Stimulated activated CD4-positive, alpha-beta T cell treated with anti-CD3 and anti-CD28 coated beads, Interleukin-15, amount 100 ng/mL, for 24 hours (primary cell): ENCODE data around the gene VPS4A.
"Not testable (repeated sequence)": the region's sequence is repeated elsewhere in the genome, so short reads cannot be mapped to it uniquely, and the experiment has no call there.

Experiments used
- DNase-seq: peaks from one replicate; pipeline ENCODE4 v3.0.0-alpha.2; 2020

Gene VPS4A

GRCh38 chr16:69328854-69329316, 17.7 kb downstream of the VPS4A start:
- no peak for DNase-seq

GRCh38 chr16:69329369-69330285, 18.5 kb downstream of the VPS4A start:
- peak; percentile 55 for DNase-seq

GRCh38 chr16:69330286-69331109, 19.3 kb downstream of the VPS4A start, which contains the start of gene PDF:
TSS of gene PDF (minus strand) at chr16:69330588. CDS start at chr16:69330570, 18 bp downstream.
- DNase-seq = peak; percentile 93

GRCh38 chr16:69334696-69335095, 23.5 kb downstream of the VPS4A start:
- no peak for DNase-seq

GRCh38 chr16:69338557-69339288, 27.6 kb downstream of the VPS4A start:
- no peak for DNase-seq

- DNase-seq = peak; percentile 94
Observed at GRCh38 chr16:69339289-69340094, 28.3 kb downstream of the VPS4A start, which contains the start of the genes COG8 and NIP7. TSS of gene COG8 (minus strand) at chr16:69339564. CDS start at chr16:69339552, 12 bp downstream. TSS of gene NIP7 (plus strand) at chr16:69339772. CDS start at chr16:69339830, 58 bp downstream.

- peak; percentile 62 for DNase-seq
Observed at GRCh38 chr16:69340095-69340644, 29.0 kb downstream of the VPS4A start.

GRCh38 chr16:69344171-69344570, 33.0 kb downstream of the VPS4A start:
- DNase-seq = no peak

GRCh38 chr16:69345923-69346322, 34.8 kb downstream of the VPS4A start:
- no peak for DNase-seq

GRCh38 chr16:69346683-69347082, 35.5 kb downstream of the VPS4A start:
- DNase-seq = no peak

- DNase-seq = no peak
Observed at GRCh38 chr16:69348222-69348621, 37.1 kb downstream of the VPS4A start.

GRCh38 chr16:69349536-69349935, 38.4 kb downstream of the VPS4A start:
- DNase-seq = no peak

- no peak for DNase-seq
Observed at GRCh38 chr16:69350536-69351133, 39.5 kb downstream of the VPS4A start.

- DNase-seq = no peak
Observed at GRCh38 chr16:69351309-69352027, 40.3 kb downstream of the VPS4A start, which contains the start of gene TMED6. TSS of gene TMED6 (minus strand) at chr16:69351786. CDS start at chr16:69351753, 33 bp downstream.

GRCh38 chr16:69360070-69360469, 48.9 kb downstream of the VPS4A start:
- DNase-seq = not testable (repeated sequence)

GRCh38 chr16:69363281-69363717, 52.1 kb downstream of the VPS4A start:
- DNase-seq = no peak

GRCh38 chr16:69364088-69364487, 52.9 kb downstream of the VPS4A start:
- DNase-seq = no peak

GRCh38 chr16:69365901-69366300, 54.8 kb downstream of the VPS4A start:
- no peak for DNase-seq

GRCh38 chr16:69366431-69366830, 55.3 kb downstream of the VPS4A start:
- peak; percentile 41 for DNase-seq

- no peak for DNase-seq
Observed at GRCh38 chr16:69367980-69368379, 56.8 kb downstream of the VPS4A start.
